ENCODE results near the gene MAPK12.
A peak's percentile ranks its signal among the peaks of the same experiment; 100 is the strongest.
"Not testable (repeated sequence)": the region's sequence is repeated elsewhere in the genome, so short reads cannot be mapped to it uniquely, and the experiment has no call there.

MAPK12 gene

GRCh38 chr22:50208430-50208938, 53.0 kb downstream of the MAPK12 start:
- DNase-seq (ENCODE audit: low read depth, low spot score) = no peak
- H3K4me3 ChIP-seq (ENCODE audit: low read depth, low read length) = no peak overlapping the region
- TF ChIP-seq, protein P1, sequence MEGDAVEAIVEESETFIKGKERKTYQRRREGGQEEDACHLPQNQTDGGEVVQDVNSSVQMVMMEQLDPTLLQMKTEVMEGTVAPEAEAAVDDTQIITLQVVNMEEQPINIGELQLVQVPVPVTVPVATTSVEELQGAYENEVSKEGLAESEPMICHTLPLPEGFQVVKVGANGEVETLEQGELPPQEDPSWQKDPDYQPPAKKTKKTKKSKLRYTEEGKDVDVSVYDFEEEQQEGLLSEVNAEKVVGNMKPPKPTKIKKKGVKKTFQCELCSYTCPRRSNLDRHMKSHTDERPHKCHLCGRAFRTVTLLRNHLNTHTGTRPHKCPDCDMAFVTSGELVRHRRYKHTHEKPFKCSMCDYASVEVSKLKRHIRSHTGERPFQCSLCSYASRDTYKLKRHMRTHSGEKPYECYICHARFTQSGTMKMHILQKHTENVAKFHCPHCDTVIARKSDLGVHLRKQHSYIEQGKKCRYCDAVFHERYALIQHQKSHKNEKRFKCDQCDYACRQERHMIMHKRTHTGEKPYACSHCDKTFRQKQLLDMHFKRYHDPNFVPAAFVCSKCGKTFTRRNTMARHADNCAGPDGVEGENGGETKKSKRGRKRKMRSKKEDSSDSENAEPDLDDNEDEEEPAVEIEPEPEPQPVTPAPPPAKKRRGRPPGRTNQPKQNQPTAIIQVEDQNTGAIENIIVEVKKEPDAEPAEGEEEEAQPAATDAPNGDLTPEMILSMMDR (IDR thresholded peaks at IDR 0.05; ENCODE audit: insufficient read depth, low read length, missing control alignments) = no peak
- ChIA-PET CTCF (interaction anchor here (0.6 to 3.8 kb wide), 15 partner anchors 7 to 278 kb away, joined by 3 to 24 read pairs (median 4); no protein-coding TSS in a partner anchor), POLR2A (no interaction called here)

DNA sequence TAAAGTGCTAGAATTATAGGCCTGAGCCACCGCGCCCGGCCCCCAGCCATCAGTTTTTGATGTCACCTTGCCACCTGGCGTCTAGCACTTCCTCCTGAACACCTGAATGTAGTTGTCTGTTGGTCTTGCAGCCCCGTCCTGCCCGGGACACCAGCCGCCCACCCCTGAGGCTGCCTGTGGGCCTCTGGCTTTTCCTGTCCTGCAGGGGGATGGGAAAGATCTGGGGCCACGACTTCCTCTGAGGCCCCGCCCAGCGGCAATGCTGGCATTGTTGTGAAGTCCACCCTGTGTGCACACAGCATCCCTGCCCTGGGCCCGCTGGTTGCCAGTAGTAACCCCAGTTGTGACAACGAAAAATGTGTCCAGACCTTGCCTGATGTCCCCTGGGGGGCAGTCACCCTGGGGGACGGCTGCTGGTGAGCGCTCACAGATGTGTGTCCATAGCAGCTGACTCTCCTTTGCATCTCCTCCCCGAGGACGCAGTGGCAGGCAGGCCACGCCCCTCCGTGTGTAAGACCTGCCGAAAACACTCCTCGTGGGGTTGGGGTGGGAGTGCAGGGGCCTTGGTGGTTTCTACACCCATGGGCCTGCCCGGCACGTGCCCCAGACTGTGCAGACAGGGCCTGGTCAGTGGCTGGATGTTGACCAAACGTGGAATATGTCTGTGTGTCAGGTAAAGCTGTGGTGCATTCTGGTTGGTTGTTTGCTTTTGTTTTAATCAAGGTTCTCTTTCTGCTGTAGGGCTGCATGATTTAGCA, 53.9 kb downstream of the MAPK12 start:
- POLR2A ChIA-PET = no interaction called here
- no peak for DNase-seq (ENCODE audit: low read depth, low spot score)
- H3K4me3 ChIP-seq (ENCODE audit: low read depth, low read length) = no peak overlapping the region
- CTCF ChIA-PET = interaction anchor here (0.7 to 3.8 kb wide), 12 partner anchors 8 to 277 kb away, joined by 3 to 24 read pairs (median 4); no protein-coding TSS in a partner anchor
- TF ChIP-seq, protein P1 (IDR thresholded peaks at IDR 0.05; ENCODE audit: insufficient read depth, low read length, missing control alignments) = no peak

GRCh38 chr22:50206599-50206998, 54.9 kb downstream of the MAPK12 start:
- no peak for DNase-seq (ENCODE audit: low read depth, low spot score)
- TF ChIP-seq, protein P1 (IDR thresholded peaks at IDR 0.05; ENCODE audit: insufficient read depth, low read length, missing control alignments) = peak; percentile 53
- H3K4me3 ChIP-seq (ENCODE audit: low read depth, low read length) = no peak overlapping the region
- CTCF ChIA-PET = interaction anchor here (0.6 to 3.8 kb wide), 12 partner anchors 9 to 277 kb away, joined by 3 to 22 read pairs (median 4); no protein-coding TSS in a partner anchor
- POLR2A ChIA-PET = no interaction called here

GRCh38 chr22:50205781-50206569, 55.5 kb downstream of the MAPK12 start:
- TF ChIP-seq, protein P1 (IDR thresholded peaks at IDR 0.05; ENCODE audit: insufficient read depth, low read length, missing control alignments) = no peak
- DNase-seq (ENCODE audit: low read depth, low spot score) = no peak
- CTCF ChIA-PET = interaction anchor here (0.6 to 3.8 kb wide), 11 partner anchors 10 to 276 kb away, joined by 3 to 22 read pairs (median 5); no protein-coding TSS in a partner anchor
- no peak overlapping the region for H3K4me3 ChIP-seq (ENCODE audit: low read depth, low read length)
- POLR2A ChIA-PET = no interaction called here

- CTCF ChIA-PET = interaction anchor here (1.4 to 3.7 kb wide), 3 partner anchors 11 to 37 kb away, joined by 5 to 15 read pairs (median 9); no protein-coding TSS in a partner anchor
- H3K4me3 ChIP-seq (ENCODE audit: low read depth, low read length); POLR2A ChIA-PET; DNase-seq (ENCODE audit: low read depth, low spot score): not testable (repeated sequence)
Measured at GRCh38 chr22:50204998-50205397, 56.5 kb downstream of the MAPK12 start.

- no peak for DNase-seq (ENCODE audit: low read depth, low spot score)
- ChIA-PET POLR2A (no interaction called here), CTCF (interaction anchor here (1.3 to 3.7 kb wide), 4 partner anchors 11 to 284 kb away, joined by 4 to 15 read pairs (median 7); no protein-coding TSS in a partner anchor)
- H3K4me3 ChIP-seq (ENCODE audit: low read depth, low read length) = no peak overlapping the region
- TF ChIP-seq, protein P1 (IDR thresholded peaks at IDR 0.05; ENCODE audit: insufficient read depth, low read length, missing control alignments) = no peak
Measured at GRCh38 chr22:50204571-50204970, 56.9 kb downstream of the MAPK12 start.
